ENCODE data around the gene ALKBH1.
A peak's percentile ranks its signal among the peaks of the same experiment; 100 is the strongest.
"Not testable (repeated sequence)": the region's sequence is repeated elsewhere in the genome, so short reads cannot be mapped to it uniquely, and the experiment has no call there.

ALKBH1 gene

DNA sequence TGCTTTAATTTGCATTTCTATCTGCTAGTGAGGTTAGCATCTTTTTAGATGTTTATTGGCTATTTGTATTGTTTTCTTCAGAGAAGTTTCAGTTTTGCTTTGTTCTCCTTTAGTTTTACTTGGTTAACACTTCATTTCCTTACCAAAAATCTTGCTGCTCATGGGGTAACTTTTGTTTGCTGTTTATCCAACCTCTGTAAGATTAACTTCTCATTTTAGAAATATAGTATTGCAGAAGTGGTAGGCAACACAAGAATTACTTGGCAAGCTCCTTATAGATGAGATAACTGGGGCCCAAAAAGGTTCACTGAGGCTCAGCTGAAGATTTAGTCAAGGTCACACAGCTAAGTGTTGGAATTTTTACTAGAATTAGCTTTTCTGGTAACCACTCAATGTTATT, 40.5 kb downstream of the ALKBH1 start:
- no peak for DNase-seq

DNA sequence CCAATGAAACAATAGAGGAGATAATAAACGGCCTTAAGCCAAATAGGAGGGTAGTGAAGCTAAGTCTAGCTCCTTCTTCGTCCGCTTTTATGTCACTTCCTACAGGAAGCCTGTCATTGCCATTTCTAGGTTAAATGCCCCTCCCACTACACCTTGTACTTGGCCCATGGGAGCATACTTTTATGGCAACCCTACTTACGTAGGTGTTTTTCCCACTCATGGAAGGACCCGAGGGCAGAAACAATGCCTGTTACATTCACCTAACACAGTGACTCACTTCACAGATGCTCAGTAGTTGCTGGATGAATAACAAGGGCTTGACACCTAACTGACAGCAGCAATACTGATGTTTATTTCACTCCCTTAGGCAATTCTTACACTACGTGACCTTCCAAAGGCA, 44.5 kb downstream of the ALKBH1 start:
- DNase-seq, result no peak

DNA sequence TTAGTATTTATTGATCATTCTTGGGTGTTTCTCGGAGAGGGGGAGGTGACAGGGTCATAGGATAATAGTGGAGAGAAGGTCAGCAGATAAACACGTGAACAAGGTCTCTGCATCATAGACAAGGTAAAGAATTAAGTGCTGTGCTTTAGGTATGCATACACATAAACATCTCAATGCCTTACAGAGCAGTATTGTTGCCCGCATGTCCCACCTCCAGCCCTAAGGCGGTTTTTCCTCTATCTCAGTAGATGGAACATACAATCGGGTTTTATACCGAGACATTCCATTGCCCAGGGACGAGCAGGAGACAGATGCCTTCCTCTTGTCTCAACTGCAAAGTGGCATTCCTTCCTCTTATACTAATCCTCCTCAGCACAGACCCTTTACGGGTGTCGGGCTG, 46.3 kb downstream of the ALKBH1 start:
- DNase-seq, result not testable (repeated sequence)

DNA sequence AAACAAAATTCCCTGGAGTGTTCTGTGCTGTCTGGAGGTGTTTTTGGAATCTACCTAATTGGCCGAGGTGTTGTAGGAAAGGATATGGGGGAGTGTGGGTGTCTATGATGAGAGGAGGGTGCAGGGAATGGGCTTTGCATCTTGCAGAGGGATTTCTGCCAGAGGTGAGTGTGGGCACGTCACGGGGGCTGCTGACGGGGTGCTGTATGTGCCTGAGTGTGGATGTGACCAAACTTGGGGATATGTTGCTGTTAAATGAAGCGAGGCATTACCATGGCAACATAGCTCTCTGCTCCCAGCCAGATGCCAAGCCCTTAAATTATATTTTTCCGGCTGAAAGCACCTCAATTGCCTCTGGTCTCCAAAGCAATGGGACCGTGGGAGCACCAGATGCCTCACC, 47.1 kb downstream of the ALKBH1 start:
- no peak for DNase-seq

DNA sequence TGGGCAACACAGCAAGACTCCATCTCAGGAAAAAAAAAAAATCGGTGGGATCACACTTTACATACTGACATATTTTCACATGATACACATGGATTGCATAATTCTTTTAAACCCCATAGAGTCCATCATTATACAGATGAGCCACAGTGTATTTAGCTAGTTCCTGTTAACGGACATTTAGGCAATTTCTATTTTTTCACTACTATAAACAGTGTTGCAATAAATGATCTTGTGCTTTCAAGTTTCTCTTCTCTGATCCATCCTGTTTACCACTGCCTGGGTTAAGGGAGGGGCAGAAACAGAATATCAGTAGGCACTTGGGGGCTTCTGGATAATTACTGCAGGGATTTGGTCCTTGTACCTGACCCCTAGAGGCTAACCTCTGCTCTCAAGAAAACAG, 48.0 kb downstream of the ALKBH1 start:
- no peak for DNase-seq

DNA sequence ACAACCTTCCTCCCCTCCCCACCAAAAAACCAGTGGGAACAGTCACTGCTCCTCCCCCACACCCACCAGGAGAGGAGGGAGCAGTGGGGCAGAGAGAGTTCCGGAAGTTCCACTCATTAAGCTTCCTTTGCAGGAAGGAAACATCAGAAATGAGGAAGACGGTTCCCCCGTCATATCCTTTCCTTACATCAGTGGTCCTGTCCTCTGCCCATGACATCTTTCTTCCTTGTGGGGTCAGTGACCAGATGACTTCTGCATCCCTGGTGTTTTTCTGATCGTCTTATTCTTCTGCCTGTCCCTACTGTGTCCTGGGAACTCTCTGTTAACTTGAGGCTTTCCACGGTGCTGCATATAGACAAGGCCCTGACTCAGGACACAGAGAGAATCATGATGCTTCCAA, 50.5 kb downstream of the ALKBH1 start:
- no peak for DNase-seq

DNA sequence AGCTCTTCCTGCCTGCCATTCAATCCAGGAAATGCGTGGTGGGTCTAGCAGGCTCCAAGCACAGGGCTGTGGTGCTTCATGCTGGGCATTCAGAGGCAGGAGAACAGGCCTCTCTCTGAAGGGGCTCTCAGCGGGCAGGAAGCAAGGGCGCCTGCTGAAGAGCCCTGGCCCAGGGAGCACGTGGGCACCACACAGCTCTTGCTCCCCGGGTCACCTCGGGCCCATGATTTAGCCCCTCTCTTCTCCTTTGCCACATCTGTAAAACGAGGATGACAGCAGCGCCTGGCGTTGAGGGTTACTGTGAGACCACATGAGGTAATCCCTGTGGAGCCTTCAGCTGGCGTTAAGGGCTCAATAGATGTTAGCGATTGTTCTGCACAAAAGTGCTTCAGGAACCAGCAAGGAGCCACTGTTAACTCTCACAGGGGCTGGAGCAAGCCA, 53.8 kb downstream of the ALKBH1 start:
- no peak for DNase-seq

DNA sequence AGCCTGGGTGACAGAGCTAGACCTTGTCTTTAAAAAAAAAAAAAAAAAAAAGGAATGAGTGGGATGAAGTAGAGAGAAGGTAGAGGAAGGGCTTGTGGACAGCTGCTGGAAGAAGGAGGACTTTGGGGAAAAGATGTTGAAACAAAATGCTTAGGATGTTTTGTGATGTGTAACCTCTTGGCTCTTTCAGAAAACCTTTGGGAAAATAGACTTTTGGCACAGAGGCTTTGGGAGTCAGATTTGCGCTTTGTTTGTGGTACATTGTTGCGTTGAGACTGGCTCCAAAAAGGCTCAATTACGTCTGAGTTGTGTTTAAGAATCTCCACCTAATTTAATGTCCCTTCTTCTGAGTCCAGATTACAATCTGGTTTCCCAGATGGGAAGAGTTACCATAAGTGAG, 58.5 kb downstream of the ALKBH1 start:
- DNase-seq, result no peak

DNA sequence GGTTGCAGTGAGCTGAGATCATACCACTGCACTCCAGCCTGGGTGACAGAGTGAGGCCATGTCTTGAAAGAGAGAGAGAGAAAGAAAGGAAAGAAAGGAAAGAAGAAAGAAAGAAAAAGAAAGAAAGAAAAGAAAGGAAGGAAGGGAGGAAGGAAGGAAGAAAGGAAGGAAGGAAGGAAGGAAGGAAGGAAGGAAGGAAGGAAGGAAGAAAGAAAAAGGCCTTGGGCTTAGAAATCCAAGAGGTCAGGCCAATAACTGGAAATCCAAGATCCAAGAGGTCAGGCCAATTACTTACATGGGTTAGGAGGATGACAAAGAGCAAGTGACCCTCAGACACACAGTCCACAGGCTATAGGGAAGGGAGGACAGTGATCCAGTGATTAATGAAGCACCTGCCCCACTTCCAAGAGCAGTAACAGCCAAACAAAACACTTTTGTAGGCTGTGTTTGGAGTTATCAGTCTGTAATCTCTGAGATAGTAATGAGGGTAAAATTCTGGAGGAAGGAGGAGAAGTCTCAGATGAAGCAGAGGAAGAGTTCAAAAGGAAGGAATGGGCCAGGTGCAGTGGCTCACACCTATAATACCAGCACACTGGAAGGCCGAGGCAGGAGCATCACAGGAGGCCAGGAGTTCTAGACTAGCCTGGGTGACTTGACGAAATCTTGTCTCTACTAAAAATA, 59.2 kb downstream of the ALKBH1 start:
- DNase-seq, result no peak

DNA sequence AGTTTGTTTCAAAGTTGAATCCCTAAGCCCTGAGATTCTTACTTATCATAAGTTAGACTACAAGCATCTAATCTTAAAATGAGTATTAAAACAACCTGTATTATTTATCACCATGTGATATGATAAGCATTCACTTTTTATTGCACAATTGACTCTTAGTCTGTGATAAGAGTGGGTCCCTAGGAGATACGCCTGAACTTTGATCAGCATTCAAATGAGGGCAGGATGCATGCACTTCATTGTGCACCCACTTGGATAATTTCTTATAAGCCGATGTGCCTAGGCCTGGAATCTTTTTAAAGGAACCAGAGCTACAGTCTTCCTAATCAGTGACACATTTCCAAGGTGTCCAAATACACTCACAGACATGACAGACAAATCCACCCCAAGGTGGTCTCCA, 60.0 kb downstream of the ALKBH1 start:
- no peak for DNase-seq

DNA sequence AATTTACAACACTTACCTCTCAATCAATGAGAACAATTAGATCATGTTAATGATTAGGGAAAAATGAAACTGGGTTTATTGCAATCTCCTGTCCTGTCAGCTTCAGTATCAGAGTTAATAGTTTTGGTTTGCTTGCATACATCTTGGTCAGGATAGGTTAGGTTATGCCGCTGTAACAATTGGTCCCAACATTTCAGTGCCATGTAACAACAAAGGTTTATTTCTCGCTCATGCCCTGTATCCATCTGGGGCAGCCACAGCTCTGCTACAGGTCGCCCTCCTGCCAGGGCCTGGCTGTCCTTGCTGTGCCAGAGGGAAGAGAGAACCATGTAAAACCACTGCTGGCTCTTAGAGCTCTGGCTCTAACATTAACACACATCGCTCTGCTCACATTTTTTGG, 60.9 kb downstream of the ALKBH1 start:
- no peak for DNase-seq

DNA sequence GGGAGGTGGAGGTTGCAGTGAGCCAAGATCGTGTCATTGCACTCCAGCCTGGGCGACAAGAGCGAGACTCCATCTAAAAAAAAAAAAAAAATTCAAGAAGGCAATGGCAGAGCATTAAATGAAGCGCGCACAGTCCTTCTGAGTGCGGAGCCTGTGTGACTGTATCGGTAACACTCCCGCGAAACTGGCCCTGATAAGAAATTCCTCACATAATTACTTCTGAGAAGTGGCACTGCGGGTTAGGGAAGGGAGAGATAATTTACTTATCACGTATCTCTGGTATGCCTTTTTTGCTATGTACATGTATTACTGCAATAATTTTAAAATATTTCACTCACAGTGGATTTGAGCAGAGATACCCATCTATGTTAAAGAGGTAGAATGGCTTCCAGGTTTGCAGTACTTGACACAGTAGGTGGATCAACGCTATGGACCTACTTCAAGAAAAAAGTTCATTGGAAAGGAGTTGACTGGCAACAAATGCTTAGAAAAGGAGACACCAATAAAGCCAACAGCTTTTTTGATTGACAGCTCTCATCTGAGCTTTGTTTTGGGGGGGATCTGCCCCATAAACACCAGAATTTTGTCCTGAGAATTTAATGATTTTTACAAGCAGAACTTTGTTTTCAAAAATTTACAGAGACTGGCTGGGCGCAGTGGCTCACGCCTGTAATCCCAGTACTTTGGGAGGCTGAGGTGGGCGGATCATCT, 62.1 kb downstream of the ALKBH1 start:
- DNase-seq, result no peak

DNA sequence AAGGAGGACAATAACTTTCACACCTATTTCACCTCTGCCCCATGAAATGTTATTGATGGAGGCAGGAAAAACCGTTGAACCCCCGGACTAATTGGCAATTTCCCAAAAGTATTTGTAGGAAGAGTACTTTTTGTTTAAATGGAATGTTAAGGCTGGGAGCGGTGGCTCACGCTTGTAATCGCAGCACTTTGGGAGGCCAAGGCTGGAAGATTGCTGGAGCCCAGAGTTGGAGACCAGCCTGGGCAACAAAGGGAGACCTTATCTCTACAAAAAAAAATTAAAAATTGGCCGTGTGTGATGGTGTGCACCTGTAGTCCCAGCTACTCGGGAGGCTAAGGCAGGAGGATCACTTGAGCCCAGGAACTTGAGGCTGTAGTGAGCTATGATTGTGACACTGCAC, 65.4 kb downstream of the ALKBH1 start:
- DNase-seq, result no peak

DNA sequence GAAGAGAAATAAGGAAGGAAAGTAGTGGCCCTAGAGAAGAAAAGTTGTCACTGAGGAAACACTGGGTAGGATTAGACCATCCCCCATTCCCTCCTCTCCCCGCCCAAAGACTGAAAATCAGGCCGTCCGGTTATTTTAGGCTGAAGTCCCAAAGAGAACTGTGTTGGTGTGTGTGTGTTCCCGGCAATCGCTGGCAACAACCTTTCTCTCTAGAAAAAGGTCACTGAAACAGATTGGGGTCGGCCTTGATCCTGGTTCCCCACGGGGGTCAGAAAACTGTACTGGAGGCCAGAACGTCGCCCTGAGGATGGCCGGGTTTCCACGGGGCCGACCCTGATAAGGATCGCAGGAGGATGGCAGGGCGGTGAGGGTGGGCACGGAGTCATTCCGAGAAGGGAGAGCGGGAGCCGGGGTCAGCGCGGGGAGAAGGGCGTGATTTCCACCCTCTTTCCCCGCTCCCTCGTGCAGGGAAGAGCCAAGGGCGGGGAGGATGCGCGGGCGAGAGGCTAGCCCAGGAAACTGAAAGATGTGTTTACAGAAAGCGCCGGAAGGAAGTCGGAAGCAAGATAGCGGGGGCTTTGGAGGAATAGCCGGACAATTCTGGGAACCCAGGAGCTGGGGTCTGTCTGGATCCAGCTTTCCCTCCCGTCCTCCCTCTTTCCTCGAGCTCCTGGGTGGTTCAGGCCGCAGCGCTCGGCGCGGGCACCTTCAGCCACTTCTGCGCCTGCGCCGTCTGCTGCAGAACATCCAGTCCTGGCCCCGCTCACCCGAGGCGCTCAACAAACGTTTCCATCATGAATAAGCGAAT, 66.1 kb downstream of the ALKBH1 start:
- DNase-seq, result peak; percentile 67

DNA sequence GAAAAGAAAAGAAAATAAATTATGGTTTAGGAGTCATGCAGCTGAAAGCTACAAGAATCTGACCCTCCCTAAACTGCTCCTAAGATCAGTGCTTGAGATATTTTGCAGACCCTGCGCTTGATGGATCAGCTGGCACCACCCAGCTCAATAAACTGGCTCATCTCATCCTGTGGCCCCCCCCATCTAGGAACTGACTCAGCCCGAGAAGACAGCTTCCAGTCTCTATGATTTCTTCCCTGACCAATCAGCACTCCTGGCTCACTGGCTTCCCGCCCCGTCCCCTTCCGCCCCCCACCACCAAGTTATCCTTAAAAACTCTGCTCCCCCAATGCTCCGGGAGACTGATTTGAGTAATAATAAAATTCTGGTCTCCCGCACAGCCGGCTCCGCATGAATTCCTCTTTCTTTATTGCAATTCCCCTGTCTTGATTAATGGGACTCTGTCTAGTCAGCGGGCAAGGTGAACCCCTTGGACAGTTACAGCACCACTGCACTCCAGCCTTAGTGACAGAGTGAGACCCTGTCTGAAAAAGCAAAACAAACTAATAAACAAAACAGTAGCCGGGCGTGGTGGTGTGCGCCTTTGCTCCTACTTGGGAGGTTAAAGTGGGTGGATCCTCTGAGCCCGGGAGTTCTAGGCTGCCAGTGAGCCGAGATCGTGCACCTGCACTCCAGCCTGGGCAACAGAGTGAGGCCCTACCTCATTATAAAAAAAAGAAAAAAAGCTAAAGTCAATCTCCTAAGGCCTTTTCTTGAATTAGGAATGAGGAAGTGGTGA, 66.9 kb downstream of the ALKBH1 start:
- no peak for DNase-seq

DNA sequence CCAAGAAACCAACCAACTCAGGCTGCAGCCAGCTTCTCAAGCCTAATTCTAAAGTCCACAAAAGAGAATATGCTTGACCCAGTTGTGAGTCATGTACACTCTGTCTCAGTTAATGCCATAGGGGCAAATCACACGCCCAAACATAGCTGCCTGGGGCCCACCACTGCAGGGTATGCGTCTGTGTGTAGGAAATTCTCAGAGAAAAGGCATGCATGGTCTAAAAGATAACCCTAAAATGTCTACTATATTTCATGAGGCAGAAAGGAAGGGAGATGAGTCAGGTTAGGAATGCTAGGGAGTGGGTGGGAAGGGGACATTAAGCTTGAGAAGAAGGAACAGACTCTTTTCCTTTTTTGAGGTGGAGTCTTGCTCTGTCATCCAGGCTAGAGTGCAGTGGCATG, 69.1 kb downstream of the ALKBH1 start:
- no peak for DNase-seq

DNA sequence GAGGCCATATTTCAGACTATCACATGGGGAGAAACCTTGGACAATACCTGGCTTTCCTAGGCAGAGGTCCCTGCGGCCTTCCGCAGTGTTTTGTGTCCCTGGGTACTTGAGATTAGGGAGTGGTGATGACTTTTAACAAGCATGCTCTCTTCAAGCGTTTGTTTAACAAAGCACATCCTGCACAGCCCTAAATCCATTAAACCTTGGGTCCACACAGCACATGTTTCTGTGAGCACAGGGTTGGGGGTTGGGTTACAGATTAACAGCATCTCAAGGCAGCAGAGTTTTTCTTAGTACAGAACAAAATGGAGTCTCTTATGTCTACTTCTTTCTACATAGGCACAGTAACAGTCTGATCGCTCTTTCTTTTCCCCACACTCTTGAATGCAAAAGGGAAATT, 72.0 kb downstream of the ALKBH1 start:
- DNase-seq, result not testable (repeated sequence)

DNA sequence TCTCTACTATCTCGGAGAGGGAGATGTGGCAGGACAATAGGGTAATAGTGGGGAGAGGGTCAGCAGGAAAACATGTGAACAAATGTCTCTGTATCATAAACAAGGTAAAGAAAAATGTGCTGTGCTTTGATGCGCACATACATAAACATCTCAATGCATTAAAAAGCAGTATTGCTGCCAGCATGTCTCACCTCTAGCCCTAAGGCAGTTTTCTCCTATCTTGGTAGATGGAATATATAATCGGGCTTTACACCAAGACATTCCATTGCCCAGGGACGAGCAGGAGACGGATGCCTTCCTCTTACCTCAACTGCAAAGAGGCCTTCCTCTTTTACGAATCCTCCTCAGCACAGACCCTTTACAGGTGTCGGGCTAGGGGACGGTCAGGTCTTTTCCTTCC, 72.4 kb downstream of the ALKBH1 start:
- DNase-seq, result not testable (repeated sequence)

DNA sequence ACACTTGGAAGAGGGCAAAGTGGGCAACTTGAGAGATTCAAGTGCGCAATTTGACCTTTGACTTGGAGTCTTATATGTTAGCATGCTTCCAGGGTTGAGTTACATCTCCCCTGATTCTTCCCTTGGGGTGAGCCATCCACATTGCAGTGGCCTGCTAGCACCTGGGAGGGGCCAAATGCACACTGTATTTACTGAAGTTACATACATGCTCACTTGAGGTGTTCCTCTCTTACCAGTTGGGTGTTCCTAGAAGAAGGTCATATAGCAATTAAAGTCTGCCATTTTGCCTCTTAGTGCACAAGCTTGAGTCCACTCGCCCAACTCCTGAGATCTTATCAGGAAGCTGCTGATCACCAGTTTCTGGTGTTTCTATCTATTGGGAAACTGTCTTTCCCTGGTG, 77.7 kb downstream of the ALKBH1 start:
- no peak for DNase-seq

DNA sequence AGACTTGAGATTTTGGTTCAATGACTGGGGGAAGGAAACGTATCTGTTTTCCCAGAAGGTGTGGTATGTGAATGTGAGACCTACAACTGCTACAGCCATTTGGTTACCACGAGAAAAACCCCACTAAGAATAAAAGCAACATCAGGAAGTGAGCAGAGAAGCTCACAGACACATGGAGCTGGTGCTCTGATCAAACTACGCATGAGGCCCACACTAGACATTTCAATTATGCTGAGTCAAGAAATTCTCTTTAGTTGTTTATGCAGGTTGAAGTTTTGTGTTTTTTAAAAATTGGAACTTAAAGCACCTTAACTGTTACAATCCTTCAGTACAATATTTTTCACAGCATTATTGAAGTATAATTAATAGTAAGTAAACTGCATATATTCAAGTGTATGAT, 82.5 kb downstream of the ALKBH1 start:
- no peak for DNase-seq

DNA sequence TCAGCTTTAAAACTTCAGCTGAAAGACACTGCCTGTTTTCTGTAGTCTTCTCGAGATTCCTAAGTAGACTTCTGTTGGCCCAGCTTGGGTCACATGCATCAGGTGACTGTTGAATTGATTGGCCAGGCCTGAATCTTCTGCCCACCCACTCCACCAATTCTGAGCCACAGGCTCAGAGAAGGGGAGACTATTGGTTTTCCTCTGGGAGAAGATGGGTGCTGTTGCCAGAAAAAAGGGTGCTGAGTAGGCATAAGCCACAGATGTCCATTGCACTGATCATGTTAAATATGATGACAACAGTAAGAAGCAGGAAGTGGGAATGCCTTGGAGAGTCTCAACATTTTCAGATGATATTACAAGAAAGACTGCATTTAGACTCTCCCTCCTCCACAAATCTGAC, 84.6 kb downstream of the ALKBH1 start:
- DNase-seq, result no peak
